Esophagus (tissue), 2 donors: Measurements from ENCODE around the gene TP53INP2. TPM values are rescaled to one million over a fixed set of nuclear protein-coding genes. Genes with fewer than 3 reads are reported as not detected.
A peak's percentile ranks its signal among the peaks of the same experiment; 100 is the strongest.

Source experiments
- H3K27ac ChIP-seq, 2 donors: one replicate each; pipeline ENCODE4 v1.5.1; 2013; ENCODE audit warnings: low read depth in 2 of 2, mild to moderate bottlenecking in 2 of 2, inconsistent platforms in 1 of 2, low read length in 1 of 2, moderate library complexity in 1 of 2
- H3K27me3 ChIP-seq, 2 donors: one replicate each; pipeline ENCODE4 v1.6.1; 2013; ENCODE audit warnings: low read length in 2 of 2, control low read depth in 1 of 2, mild to moderate bottlenecking in 1 of 2; ENCODE audit not compliant: insufficient read depth in 2 of 2, control insufficient read depth in 1 of 2
- H3K36me3 ChIP-seq, 2 donors: one replicate each; pipeline ENCODE4 v1.6.1; 2013; ENCODE audit warnings: low read length in 1 of 2; ENCODE audit not compliant: control insufficient read depth in 2 of 2, insufficient read depth in 2 of 2
- H3K4me1 ChIP-seq, 2 donors: one replicate each; pipeline ENCODE4 v1.6.1; 2013; ENCODE audit warnings: low read length in 1 of 2; ENCODE audit not compliant: control insufficient read depth in 2 of 2, insufficient read depth in 2 of 2
- H3K4me3 ChIP-seq, 2 donors: one replicate each; pipeline ENCODE4 v1.5.1; 2013; ENCODE audit warnings: low read length in 2 of 2, mild to moderate bottlenecking in 2 of 2, low read depth in 1 of 2, moderate library complexity in 1 of 2
- H3K9me3 ChIP-seq, 2 donors: one replicate each; pipeline ENCODE4 v1.6.1; 2013; ENCODE audit warnings: mild to moderate bottlenecking in 2 of 2, low read depth in 1 of 2, low read length in 1 of 2, moderate library complexity in 1 of 2; ENCODE audit not compliant: control insufficient read depth in 2 of 2, insufficient read depth in 1 of 2
- WGBS, 2 donors: extraction: QIAGEN DNeasy Blood & Tissue Kit; methylation state at CpG; one replicate each; pipeline ENCODE4 v1.1.7; 2013; 5-methylcytosine and 5-hydroxymethylcytosine counted together
- polyA plus RNA-seq, 2 donors: library from polyadenylated mRNA; stranded (reverse); fragments of 200-250 nt; gene quantifications; one replicate each; pipeline ENCODE4 v1.2.3, GENCODE V29; 2013
- donor health status: healthy with polysubstance abuse.
- donor health status: Bipolar disorder and iron deficiency.

Gene TP53INP2
- polyA plus RNA-seq, 2 donors = 39.5 to 57.1 TPM

- 0 to 1% methylated on average over 60 to 64 of the region's 64 CpGs for WGBS, 2 donors
- peak within 1 kb of the TSS; percentile 86 to 89 for H3K27ac ChIP-seq
Observed at GRCh38 chr20:34676642-34677373, 27.3 kb upstream of the TP53INP2 start, which contains the start of gene PIGU. PIGU (minus strand) TSS chr20:34677092; CDS start chr20:34677085, 7 bp downstream.

GRCh38 chr20:34680586-34681175, 23.5 kb upstream of the TP53INP2 start:
- Histone ChIP-seq H3K4me1 (no peaks in the 10 kb centered on the region), H3K9me3 (no peaks in the 10 kb centered on the region), H3K4me3 (no peak overlapping the region), H3K36me3 (no peaks in the 10 kb centered on the region), H3K27ac (no peak overlapping the region), H3K27me3 (no peaks in the 10 kb centered on the region)

More at GRCh38 chr20:34676642-34677373, 27.3 kb upstream of the TP53INP2 start, which contains the start of gene PIGU:
- Histone ChIP-seq H3K9me3 (no peaks in the 10 kb centered on the region), H3K36me3 (no peaks in the 10 kb centered on the region), H3K27me3 (no peaks in the 10 kb centered on the region), H3K4me1 (no peaks in the 10 kb centered on the region), H3K4me3 (peak within 1 kb of the TSS; percentile 66 to 87)

GRCh38 chr20:34683667-34684066, 20.5 kb upstream of the TP53INP2 start:
- no peak overlapping the region for H3K27ac ChIP-seq
- 94 to 96% methylated on average over 3 of the region's 3 CpGs for WGBS, 2 donors
- H3K27me3 ChIP-seq = no peaks in the 10 kb centered on the region
- H3K9me3 ChIP-seq = no peaks in the 10 kb centered on the region
- H3K4me3 ChIP-seq = no peak overlapping the region
- no peaks in the 10 kb centered on the region for H3K36me3 ChIP-seq
- no peaks in the 10 kb centered on the region for H3K4me1 ChIP-seq

GRCh38 chr20:34689486-34689885, 14.7 kb upstream of the TP53INP2 start:
- Histone ChIP-seq H3K4me3 (no peak overlapping the region), H3K4me1 (no peaks in the 10 kb centered on the region), H3K27ac (peak overlapping the region in 1 of 2 donors; percentile 42), H3K36me3 (no peaks in the 10 kb centered on the region), H3K9me3 (no peaks in the 10 kb centered on the region), H3K27me3 (no peaks in the 10 kb centered on the region)
- 70% methylated on average over 2 of the region's 2 CpGs for WGBS, 2 donors

- Histone ChIP-seq H3K27me3 (no peaks in the 10 kb centered on the region), H3K4me3 (no peak overlapping the region), H3K4me1 (no peaks in the 10 kb centered on the region), H3K27ac (no peak overlapping the region), H3K9me3 (no peaks in the 10 kb centered on the region), H3K36me3 (no peaks in the 10 kb centered on the region)
- WGBS, 2 donors = 78% methylated on average over 3 of the region's 3 CpGs
Observed at GRCh38 chr20:34691838-34692237, 12.3 kb upstream of the TP53INP2 start.

- H3K27me3 ChIP-seq = no peaks in the 10 kb centered on the region
- no peaks in the 10 kb centered on the region for H3K36me3 ChIP-seq
- no peaks in the 10 kb centered on the region for H3K9me3 ChIP-seq
- H3K4me3 ChIP-seq = no peak overlapping the region
- whole genome bisulfite sequencing, 2 donors = 55 to 61% methylated on average over 4 of the region's 4 CpGs
- H3K4me1 ChIP-seq = no peaks in the 10 kb centered on the region
- H3K27ac ChIP-seq = no peak overlapping the region
Observed at GRCh38 chr20:34693414-34693813, 10.7 kb upstream of the TP53INP2 start.

- no peaks in the 10 kb centered on the region for H3K36me3 ChIP-seq
- no peaks in the 10 kb centered on the region for H3K27me3 ChIP-seq
- H3K4me1 ChIP-seq = peaks cover 0 to 2% of the 10 kb centered on the region in 2 donors
- H3K4me3 ChIP-seq = no peak overlapping the region
- WGBS, 2 donors = 80% methylated on average over 6 of the region's 6 CpGs
- H3K27ac ChIP-seq = no peak overlapping the region
- no peaks in the 10 kb centered on the region for H3K9me3 ChIP-seq
Observed at GRCh38 chr20:34701405-34702085, 2.6 kb upstream of the TP53INP2 start.

- WGBS, 2 donors = 34 to 35% methylated on average over 3 of the region's 3 CpGs
- Histone ChIP-seq H3K4me1 (peaks cover 0 to 2% of the 10 kb centered on the region in 2 donors), H3K9me3 (no peaks in the 10 kb centered on the region), H3K27me3 (no peaks in the 10 kb centered on the region), H3K4me3 (peak overlapping the region in 1 of 2 donors; percentile 83), H3K27ac (peak overlapping the region; percentile 56 to 99), H3K36me3 (peaks cover 0 to 3% of the 10 kb centered on the region in 2 donors)
Observed at GRCh38 chr20:34703061-34703423, 1.1 kb upstream of the TP53INP2 start.

GRCh38 chr20:34703424-34704176, 544 bp upstream of the TP53INP2 start:
- 0 to 1% methylated on average over 32 to 36 of the region's 38 CpGs for WGBS, 2 donors

More at GRCh38 chr20:34703424-34704176, 544 bp upstream of the TP53INP2 start:
- Histone ChIP-seq H3K4me1 (peaks cover 0 to 2% of the 10 kb centered on the region in 2 donors), H3K36me3 (peaks cover 0 to 3% of the 10 kb centered on the region in 2 donors), H3K9me3 (no peaks in the 10 kb centered on the region), H3K27ac (peak overlapping the region; percentile 99), H3K27me3 (no peaks in the 10 kb centered on the region), H3K4me3 (peak overlapping the region; percentile 83)
